Measurements from ENCODE around the gene DNAH10. TPM values are rescaled to one million over a fixed set of nuclear protein-coding genes. Genes with fewer than 3 reads are reported as not detected.

Gene DNAH10
- total and polyA plus RNA-seq, 2 of the 4 experiments (the other 2 are of a cell fraction), result 0.18 to 0.22 TPM

- no peak overlapping the region for H4K5ac ChIP-seq (ENCODE audit: low read depth, low read length)
- H3K9me1 ChIP-seq (ENCODE audit: insufficient read depth, low read length), result no peaks in the 10 kb centered on the region
- no peaks in the 10 kb centered on the region for H3K27me3 ChIP-seq (ENCODE audit: control insufficient read depth, insufficient read depth, low read length)
- no peak overlapping the region for H2BK20ac ChIP-seq (ENCODE audit: low read depth, low read length)
- in situ Hi-C loops (cut with MboI; ENCODE audit: low sequenced_read_pairs), result no loop called here
- no peak overlapping the region for H3K56ac ChIP-seq (ENCODE audit: extremely low read depth, insufficient read depth, low read length)
- no peak overlapping the region for H4K8ac ChIP-seq (ENCODE audit: low read depth in 2 of 2, low read length in 2 of 2)
- H3K9me3 ChIP-seq (ENCODE audit: control insufficient read depth, insufficient read depth, low read length), result no peaks in the 10 kb centered on the region
- no peak overlapping the region for H2BK15ac ChIP-seq (ENCODE audit: low read depth, low read length)
- no peak overlapping the region for H2AFZ ChIP-seq (replicated peaks; ENCODE audit: low read length, poor library complexity)
- no peak overlapping the region for H3K4ac ChIP-seq (ENCODE audit: low read depth, low read length)
- H2BK5ac ChIP-seq (ENCODE audit: low read depth, low read length, poor library complexity, severe bottlenecking), result no peak overlapping the region
- H3K4me1 ChIP-seq (ENCODE audit: control insufficient read depth, insufficient read depth, low read length), result no peaks in the 10 kb centered on the region; the same call in 1 of the 2 replicates
- POLR2A ChIA-PET (ENCODE audit: unreplicated experiment), result no interaction called here
- H4K20me1 ChIP-seq (ENCODE audit: insufficient read depth, low read length), result peaks cover 28% of the 10 kb centered on the region; the same call in 1 of the 2 replicates
- no peak overlapping the region for H3K4me2 ChIP-seq (ENCODE audit: low read depth, low read length)
- DNase-seq (no peak), ATAC-seq (ENCODE audit: low read depth) (no peak)
- H3K23ac ChIP-seq (ENCODE audit: low read depth, low read length), result no peak overlapping the region
- H3K79me1 ChIP-seq (ENCODE audit: low read depth in 1 of 2, low read length in 2 of 2), result peaks cover 25 to 46% of the 10 kb centered on the region in 2 experiments
- no peak overlapping the region for H3K4me3 ChIP-seq (ENCODE audit: insufficient read depth, low read depth, low read length)
- no peak overlapping the region for H2AK5ac ChIP-seq (ENCODE audit: low read depth, low read length)
- no peak overlapping the region for H3K27ac ChIP-seq (ENCODE audit: insufficient read depth, low read length)
- TF ChIP-seq CTCF (conservative IDR thresholded peaks at IDR 0.05; ENCODE audit: low read depth, low read length), result no peak
- no peak for TF ChIP-seq RAD21 (IDR thresholded peaks at IDR 0.05; ENCODE audit: low read length)
- no peak for TF ChIP-seq SMC3 (IDR thresholded peaks at IDR 0.05; ENCODE audit: low read depth, low read length)
- TF ChIP-seq CHD1 (IDR thresholded peaks at IDR 0.05; ENCODE audit: low read depth, low read length), result no peak
- no peak for TF ChIP-seq FOS (IDR thresholded peaks at IDR 0.05; ENCODE audit: low read depth, low read length)
- no peak for TF ChIP-seq POLR2A (IDR thresholded peaks at IDR 0.05; ENCODE audit: low read depth, low read length)
- TF ChIP-seq RFX5 (IDR thresholded peaks at IDR 0.05; ENCODE audit: low read depth, low read length), result no peak
- TF ChIP-seq MAZ (IDR thresholded peaks at IDR 0.05; ENCODE audit: borderline replicate concordance, low read depth, low read length), result no peak
- TF ChIP-seq RCOR1 (IDR thresholded peaks at IDR 0.05; ENCODE audit: insufficient replicate concordance, low read length), result no peak
- no peak for TF ChIP-seq MXI1 (IDR thresholded peaks at IDR 0.05; ENCODE audit: borderline replicate concordance, low read depth, low read length)
- TF ChIP-seq CEBPB (IDR thresholded peaks at IDR 0.05; ENCODE audit: low read depth, low read length), result no peak
- TF ChIP-seq USF2 (IDR thresholded peaks at IDR 0.05; ENCODE audit: low read depth, low read length), result no peak
- TF ChIP-seq, protein P1, sequence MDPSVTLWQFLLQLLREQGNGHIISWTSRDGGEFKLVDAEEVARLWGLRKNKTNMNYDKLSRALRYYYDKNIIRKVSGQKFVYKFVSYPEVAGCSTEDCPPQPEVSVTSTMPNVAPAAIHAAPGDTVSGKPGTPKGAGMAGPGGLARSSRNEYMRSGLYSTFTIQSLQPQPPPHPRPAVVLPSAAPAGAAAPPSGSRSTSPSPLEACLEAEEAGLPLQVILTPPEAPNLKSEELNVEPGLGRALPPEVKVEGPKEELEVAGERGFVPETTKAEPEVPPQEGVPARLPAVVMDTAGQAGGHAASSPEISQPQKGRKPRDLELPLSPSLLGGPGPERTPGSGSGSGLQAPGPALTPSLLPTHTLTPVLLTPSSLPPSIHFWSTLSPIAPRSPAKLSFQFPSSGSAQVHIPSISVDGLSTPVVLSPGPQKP (IDR thresholded peaks at IDR 0.05; ENCODE audit: borderline replicate concordance, low read depth, low read length), result no peak
- TF ChIP-seq NFE2L2 (IDR thresholded peaks at IDR 0.05; ENCODE audit: low read depth, low read length), result no peak
- TF ChIP-seq BHLHE40 (IDR thresholded peaks at IDR 0.05; ENCODE audit: low read depth, low read length), result no peak
- no peak for TF ChIP-seq MAFK (IDR thresholded peaks at IDR 0.05; ENCODE audit: low read depth, low read length)
- no peak overlapping the region for H3K9ac ChIP-seq (ENCODE audit: low read depth, low read length)
- H3K14ac ChIP-seq (replicated peaks; ENCODE audit: low read depth, low read length), result no peak overlapping the region
- H3K36me3 ChIP-seq (ENCODE audit: control insufficient read depth, insufficient read depth, low read length), result peaks cover 8% of the 10 kb centered on the region
- dilution Hi-C loops (cut with HindIII; ENCODE audit: low sequenced_read_pairs, unreplicated experiment), result no loop called here
- no peak overlapping the region for H4K91ac ChIP-seq (ENCODE audit: insufficient read depth, low read depth, low read length)
- H3K18ac ChIP-seq (ENCODE audit: low read depth, low read length), result no peak overlapping the region
- intact Hi-C loops (cut with micrococcal nuclease), result loop anchor here (5.0 to 10.0 kb wide), 3 partner anchors 75 to 317 kb away; partner anchors contain the start of gene ATP6V0A2
- 92% methylated on average over 5 of the region's 7 CpGs; no CpG with 5 or more reads in 1 of the 2 experiments for WGBS, 2 experiments (ENCODE audit: extremely low coverage in 2 of 2, insufficient read length in 1 of 2)
- no TSS peak for BruUV-seq (replicated peaks)
- no peak overlapping the region for H2BK120ac ChIP-seq (ENCODE audit: low read depth, low read length)
- H2AK9ac ChIP-seq (replicated peaks; ENCODE audit: low read depth, low read length, poor library complexity), result no peak overlapping the region
- CTCF ChIA-PET, result no interaction called here
Observed at GRCh38 chr12:123982269-123982668, 220.2 kb downstream of the DNAH10 start.
